HepG2 (cell line): ENCODE measurements around the gene MINDY1. TPM values are rescaled to one million over a fixed set of nuclear protein-coding genes. Genes with fewer than 3 reads are reported as not detected.

ENCODE experiments used
- ISL2 ChIP-seq: sonication (generic); formaldehyde crosslinking; IDR thresholded peaks from 2 replicates; pipeline ENCODE4 v1.5.0; 2020; ENCODE audit warnings: missing genetic modification reagents
- KDM2A ChIP-seq: sonication (generic); formaldehyde crosslinking; IDR thresholded peaks from 2 replicates; pipeline ENCODE4 v1.4.0; 2020; ENCODE audit warnings: low read depth, missing genetic modification reagents, borderline replicate concordance
- KDM6A ChIP-seq: IDR thresholded peaks from 2 replicates; pipeline ENCODE4 v1.6.1; 2016; ENCODE audit warnings: low read depth
- SNRNP70 ChIP-seq: fragments of 200-400 bp; formaldehyde crosslinking; IDR thresholded peaks from 2 replicates; pipeline ENCODE4 v1.6.1; 2017; ENCODE audit warnings: mild to moderate bottlenecking, low read depth, low read length, moderate library complexity
- TBX2 ChIP-seq: sonication (generic); formaldehyde crosslinking; IDR thresholded peaks from 2 replicates; pipeline ENCODE4 v1.5.0; 2020; ENCODE audit warnings: missing genetic modification reagents, mild to moderate bottlenecking, borderline replicate concordance
- ZNF543 ChIP-seq: sonication (generic); formaldehyde crosslinking; IDR thresholded peaks from 2 replicates; pipeline ENCODE4 v1.4.0; 2020; ENCODE audit warnings: mild to moderate bottlenecking, missing genetic modification reagents
- polyA plus RNA-seq, 8 experiments: library from polyadenylated mRNA; depleted of rRNA in 3 of 8; stranded (reverse) in 7 of 8; unstranded in 1 of 8; fragments of >200 nt; fragmentation: Illumina TruSeq in 4 of 8; extraction: Trizol in 4 of 8; gene quantifications; 2 replicates each; pipeline versions ENCODE4 v1.2.1 to v1.2.3, GENCODE V29; 2011 to 2016; ENCODE audit warnings: low read depth in 4 of 8, missing spikeins in 1 of 8, mixed read lengths in 1 of 8; ENCODE audit not compliant: insufficient read depth in 1 of 8
- total RNA-seq, 5 experiments: library from RNA; depleted of rRNA; stranded (reverse); fragments of >200 nt; fragmentation: Illumina TruSeq; extraction: Trizol; gene quantifications; 2 replicates each; pipeline ENCODE4 v1.2.3, GENCODE V29; 2016; ENCODE audit warnings: low read depth in 1 of 5
- TF ChIP-seq, protein P1 (sequence below): sonication (generic); formaldehyde crosslinking; IDR thresholded peaks from 2 replicates; pipeline ENCODE4 v1.4.0; 2020; ENCODE audit warnings: mild to moderate bottlenecking, missing genetic modification reagents
- TF ChIP-seq, protein P2 (sequence below): sonication (generic); formaldehyde crosslinking; IDR thresholded peaks from 2 replicates; pipeline ENCODE4 v1.5.1; 2020; ENCODE audit warnings: mild to moderate bottlenecking, missing genetic modification reagents, borderline replicate concordance
- TF ChIP-seq, protein P3 (sequence below): sonication (generic); formaldehyde crosslinking; IDR thresholded peaks from 2 replicates; pipeline ENCODE4 v1.5.0; 2020; ENCODE audit warnings: mild to moderate bottlenecking, missing genetic modification reagents
- TF ChIP-seq, protein P4 (sequence below): sonication (generic); formaldehyde crosslinking; IDR thresholded peaks from 2 replicates; pipeline ENCODE4 v1.5.1; 2020; ENCODE audit warnings: missing genetic modification reagents, mild to moderate bottlenecking, borderline replicate concordance

The MINDY1 gene
- total and polyA plus RNA-seq, 2 of the 13 experiments (the other 11 are each of a cell fraction or from before 2014, with no cell fraction given): 11.1 to 15.0 TPM

DNA sequence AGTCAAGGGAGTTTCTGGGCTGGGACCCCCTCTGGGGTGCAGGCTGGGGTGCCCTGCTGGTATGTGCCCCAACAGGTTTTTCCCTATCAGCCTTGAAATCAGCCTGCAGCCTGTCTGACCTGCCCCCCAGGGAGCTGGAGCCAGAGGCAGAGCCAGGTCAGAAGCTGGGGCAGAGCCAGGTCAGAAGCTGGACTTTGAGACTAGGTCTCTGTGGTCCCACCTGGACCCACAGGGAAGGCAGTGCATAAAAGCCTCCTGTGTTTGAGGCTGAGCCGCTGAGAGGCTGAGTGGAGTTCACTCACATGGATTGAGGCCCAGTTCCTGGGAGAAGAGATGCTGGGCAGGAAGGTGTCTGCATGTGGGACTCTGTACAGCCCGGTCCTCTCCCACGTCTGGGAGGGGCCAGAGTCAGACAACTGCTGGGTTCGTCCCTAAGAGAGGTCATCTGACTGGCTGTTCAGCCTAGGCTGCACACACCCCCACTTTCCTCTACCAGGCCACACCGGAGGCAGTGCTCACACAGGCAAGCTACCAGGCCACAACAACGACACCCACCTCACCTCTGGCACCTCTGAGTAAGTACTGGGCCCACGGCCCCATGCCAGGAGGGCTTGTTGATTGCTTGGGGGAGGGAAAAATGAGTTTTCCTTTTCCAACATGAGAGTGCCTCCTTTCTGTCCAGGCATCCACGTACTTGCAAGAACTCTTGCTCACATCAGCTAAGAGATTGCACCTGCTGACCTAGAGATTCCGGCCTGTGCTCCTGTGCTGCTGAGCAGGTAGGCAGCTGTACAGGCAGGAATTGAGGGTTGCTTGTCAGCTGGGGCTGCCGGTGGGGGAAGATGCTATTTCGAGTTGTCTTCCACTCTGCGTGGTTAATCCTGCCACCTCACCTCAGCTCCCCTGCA lies 24.6 kb downstream of the MINDY1 start, which contains the start of gene ANXA9 (continued):
- TF ChIP-seq, protein P1, sequence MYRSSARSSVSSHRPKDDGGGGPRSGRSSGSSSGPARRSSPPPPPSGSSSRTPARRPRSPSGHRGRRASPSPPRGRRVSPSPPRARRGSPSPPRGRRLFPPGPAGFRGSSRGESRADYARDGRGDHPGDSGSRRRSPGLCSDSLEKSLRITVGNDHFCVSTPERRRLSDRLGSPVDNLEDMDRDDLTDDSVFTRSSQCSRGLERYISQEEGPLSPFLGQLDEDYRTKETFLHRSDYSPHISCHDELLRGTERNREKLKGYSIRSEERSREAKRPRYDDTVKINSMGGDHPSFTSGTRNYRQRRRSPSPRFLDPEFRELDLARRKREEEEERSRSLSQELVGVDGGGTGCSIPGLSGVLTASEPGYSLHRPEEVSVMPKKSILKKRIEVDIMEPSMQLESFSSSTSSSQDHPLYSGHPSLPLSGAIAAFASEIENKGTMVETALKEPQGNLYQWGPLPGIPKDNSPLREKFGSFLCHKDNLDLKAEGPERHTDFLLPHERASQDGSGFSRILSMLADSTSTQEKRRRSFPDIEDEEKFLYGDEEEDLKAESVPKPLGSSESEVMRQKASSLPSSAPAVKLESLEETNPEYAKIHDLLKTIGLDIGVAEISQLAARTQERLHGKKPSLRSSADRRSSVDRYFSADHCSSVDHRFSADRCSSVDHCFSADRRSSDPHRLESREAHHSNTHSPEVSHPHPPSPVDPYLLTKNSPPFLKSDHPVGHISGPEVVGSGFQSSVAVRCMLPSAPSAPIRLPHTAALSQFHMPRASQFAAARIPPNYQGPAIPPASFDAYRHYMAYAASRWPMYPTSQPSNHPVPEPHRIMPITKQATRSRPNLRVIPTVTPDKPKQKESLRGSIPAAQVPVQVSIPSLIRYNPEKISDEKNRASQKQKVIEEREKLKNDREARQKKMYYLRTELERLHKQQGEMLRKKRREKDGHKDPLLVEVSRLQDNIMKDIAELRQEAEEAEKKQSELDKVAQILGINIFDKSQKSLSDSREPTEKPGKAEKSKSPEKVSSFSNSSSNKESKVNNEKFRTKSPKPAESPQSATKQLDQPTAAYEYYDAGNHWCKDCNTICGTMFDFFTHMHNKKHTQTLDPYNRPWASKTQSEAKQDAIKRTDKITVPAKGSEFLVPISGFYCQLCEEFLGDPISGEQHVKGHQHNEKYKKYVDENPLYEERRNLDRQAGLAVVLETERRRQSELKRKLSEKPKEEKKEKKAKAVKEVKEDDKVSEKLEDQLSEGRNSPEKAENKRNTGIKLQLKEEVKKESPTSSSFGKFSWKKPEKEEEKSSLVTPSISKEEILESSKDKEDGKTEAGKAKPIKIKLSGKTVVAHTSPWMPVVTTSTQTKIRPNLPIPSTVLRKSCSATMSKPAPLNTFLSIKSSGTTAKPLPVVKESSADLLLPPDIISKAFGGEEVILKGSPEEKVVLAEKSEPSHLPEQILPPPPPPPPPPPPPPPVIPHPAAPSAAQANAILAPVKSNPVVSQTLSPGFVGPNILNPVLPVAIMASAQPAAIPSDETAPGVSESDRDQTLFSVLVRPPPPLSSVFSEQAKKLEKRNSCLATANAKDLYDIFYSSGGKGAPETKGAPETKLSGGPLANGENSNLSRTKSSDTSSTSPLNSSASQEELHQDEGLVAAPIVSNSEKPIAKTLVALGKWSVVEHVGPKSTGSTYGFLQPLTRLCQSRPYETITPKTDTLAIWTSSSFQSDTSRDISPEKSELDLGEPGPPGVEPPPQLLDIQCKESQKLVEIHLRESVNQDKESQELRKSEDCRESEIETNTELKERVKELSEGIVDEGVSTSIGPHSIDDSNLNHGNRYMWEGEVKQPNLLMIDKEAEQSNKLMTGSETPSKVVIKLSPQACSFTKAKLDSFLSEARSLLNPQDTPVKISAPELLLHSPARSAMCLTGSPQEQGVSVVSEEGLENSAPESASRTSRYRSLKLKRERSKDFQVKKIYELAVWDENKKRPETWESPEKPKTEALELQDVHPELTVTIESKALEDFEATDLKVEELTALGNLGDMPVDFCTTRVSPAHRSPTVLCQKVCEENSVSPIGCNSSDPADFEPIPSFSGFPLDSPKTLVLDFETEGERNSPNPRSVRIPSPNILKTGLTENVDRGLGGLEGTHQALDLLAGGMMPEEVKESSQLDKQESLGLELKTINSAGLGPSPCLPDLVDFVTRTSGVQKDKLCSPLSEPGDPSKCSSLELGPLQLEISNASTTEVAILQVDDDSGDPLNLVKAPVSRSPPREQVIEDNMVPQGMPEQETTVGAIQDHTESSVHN (CRISPR knock-in tag): no peak
- no peak for TF ChIP-seq SNRNP70
- TF ChIP-seq, protein P2, sequence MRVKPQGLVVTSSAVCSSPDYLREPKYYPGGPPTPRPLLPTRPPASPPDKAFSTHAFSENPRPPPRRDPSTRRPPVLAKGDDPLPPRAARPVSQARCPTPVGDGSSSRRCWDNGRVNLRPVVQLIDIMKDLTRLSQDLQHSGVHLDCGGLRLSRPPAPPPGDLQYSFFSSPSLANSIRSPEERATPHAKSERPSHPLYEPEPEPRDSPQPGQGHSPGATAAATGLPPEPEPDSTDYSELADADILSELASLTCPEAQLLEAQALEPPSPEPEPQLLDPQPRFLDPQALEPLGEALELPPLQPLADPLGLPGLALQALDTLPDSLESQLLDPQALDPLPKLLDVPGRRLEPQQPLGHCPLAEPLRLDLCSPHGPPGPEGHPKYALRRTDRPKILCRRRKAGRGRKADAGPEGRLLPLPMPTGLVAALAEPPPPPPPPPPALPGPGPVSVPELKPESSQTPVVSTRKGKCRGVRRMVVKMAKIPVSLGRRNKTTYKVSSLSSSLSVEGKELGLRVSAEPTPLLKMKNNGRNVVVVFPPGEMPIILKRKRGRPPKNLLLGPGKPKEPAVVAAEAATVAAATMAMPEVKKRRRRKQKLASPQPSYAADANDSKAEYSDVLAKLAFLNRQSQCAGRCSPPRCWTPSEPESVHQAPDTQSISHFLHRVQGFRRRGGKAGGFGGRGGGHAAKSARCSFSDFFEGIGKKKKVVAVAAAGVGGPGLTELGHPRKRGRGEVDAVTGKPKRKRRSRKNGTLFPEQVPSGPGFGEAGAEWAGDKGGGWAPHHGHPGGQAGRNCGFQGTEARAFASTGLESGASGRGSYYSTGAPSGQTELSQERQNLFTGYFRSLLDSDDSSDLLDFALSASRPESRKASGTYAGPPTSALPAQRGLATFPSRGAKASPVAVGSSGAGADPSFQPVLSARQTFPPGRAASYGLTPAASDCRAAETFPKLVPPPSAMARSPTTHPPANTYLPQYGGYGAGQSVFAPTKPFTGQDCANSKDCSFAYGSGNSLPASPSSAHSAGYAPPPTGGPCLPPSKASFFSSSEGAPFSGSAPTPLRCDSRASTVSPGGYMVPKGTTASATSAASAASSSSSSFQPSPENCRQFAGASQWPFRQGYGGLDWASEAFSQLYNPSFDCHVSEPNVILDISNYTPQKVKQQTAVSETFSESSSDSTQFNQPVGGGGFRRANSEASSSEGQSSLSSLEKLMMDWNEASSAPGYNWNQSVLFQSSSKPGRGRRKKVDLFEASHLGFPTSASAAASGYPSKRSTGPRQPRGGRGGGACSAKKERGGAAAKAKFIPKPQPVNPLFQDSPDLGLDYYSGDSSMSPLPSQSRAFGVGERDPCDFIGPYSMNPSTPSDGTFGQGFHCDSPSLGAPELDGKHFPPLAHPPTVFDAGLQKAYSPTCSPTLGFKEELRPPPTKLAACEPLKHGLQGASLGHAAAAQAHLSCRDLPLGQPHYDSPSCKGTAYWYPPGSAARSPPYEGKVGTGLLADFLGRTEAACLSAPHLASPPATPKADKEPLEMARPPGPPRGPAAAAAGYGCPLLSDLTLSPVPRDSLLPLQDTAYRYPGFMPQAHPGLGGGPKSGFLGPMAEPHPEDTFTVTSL (CRISPR knock-in tag): peak; percentile 73
- TF ChIP-seq, protein P3, sequence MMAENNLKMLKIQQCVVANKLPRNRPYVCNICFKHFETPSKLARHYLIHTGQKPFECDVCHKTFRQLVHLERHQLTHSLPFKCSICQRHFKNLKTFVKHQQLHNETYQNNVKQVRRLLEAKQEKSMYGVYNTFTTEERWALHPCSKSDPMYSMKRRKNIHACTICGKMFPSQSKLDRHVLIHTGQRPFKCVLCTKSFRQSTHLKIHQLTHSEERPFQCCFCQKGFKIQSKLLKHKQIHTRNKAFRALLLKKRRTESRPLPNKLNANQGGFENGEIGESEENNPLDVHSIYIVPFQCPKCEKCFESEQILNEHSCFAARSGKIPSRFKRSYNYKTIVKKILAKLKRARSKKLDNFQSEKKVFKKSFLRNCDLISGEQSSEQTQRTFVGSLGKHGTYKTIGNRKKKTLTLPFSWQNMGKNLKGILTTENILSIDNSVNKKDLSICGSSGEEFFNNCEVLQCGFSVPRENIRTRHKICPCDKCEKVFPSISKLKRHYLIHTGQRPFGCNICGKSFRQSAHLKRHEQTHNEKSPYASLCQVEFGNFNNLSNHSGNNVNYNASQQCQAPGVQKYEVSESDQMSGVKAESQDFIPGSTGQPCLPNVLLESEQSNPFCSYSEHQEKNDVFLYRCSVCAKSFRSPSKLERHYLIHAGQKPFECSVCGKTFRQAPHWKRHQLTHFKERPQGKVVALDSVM (CRISPR knock-in tag): peak; percentile 99
- peak; percentile 72; the same call in 1 of the 2 replicates for TF ChIP-seq TBX2
- peak; percentile 36; the same call in 1 of the 2 replicates for TF ChIP-seq KDM2A
- 0 out of 2 replicates have a peak, but pooled peaks have one; percentile 25 for TF ChIP-seq ISL2 (CRISPR knock-in tag)
- TF ChIP-seq, protein P4, sequence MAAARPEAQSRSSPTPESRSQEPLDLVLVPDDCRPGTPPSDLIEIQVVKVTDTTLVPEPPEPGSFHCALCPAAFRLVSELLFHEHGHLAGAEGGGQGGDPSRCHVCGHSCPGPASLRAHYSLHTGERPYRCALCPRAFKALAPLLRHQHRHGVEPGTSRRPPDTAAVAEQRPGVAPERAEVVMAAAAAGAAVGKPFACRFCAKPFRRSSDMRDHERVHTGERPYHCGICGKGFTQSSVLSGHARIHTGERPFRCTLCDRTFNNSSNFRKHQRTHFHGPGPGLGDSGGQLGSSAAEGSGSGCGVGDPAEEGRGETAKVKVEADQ (CRISPR knock-in tag): peak; percentile 59; the same call in 1 of the 2 replicates
- peak; percentile 81 for TF ChIP-seq ZNF543
- peak; percentile 43; the same call in 1 of the 2 replicates for TF ChIP-seq KDM6A (CRISPR knock-in tag)
